Osteocyte (in vitro differentiated cells): ENCODE data around the gene ADGRA3. TPM values are rescaled to one million over a fixed set of nuclear protein-coding genes. Genes with fewer than 3 reads are reported as not detected.

Experiments
- DNase-seq: peaks from one replicate; pipeline ENCODE4 v3.0.0; 2021; ENCODE audit warnings: mixed read lengths; ENCODE audit not compliant: unreplicated experiment; ENCODE audit errors: extremely low spot score
- H3K27ac Mint-ChIP-seq: one replicate; pipeline ENCODE4 v1.8.0; 2021; ENCODE audit warnings: mild to moderate bottlenecking, mixed read lengths; ENCODE audit not compliant: unreplicated experiment
- H3K27me3 Mint-ChIP-seq: one replicate; pipeline ENCODE4 v1.8.0; 2021; ENCODE audit warnings: mixed read lengths; ENCODE audit not compliant: unreplicated experiment
- H3K36me3 Mint-ChIP-seq: one replicate; pipeline ENCODE4 v1.8.0; 2021; ENCODE audit warnings: mixed read lengths; ENCODE audit not compliant: unreplicated experiment
- H3K4me1 Mint-ChIP-seq: one replicate; pipeline ENCODE4 v1.8.0; 2021; ENCODE audit warnings: mixed read lengths; ENCODE audit not compliant: unreplicated experiment
- H3K4me3 Mint-ChIP-seq: one replicate; pipeline ENCODE4 v1.8.0; 2021; ENCODE audit warnings: mild to moderate bottlenecking, moderate library complexity, mixed read lengths; ENCODE audit not compliant: unreplicated experiment
- H3K9me3 Mint-ChIP-seq: one replicate; pipeline ENCODE4 v1.8.0; 2021; ENCODE audit warnings: mixed read lengths; ENCODE audit not compliant: unreplicated experiment
- total RNA-seq: library from RNA; stranded (reverse); gene quantifications from 2 replicates; pipeline ENCODE4 v1.2.1, GENCODE V29; 2021
- TF ChIP-seq, protein P1 (sequence below): fragments of 200-600 bp; sonication (generic); IDR thresholded peaks from 2 replicates; pipeline ENCODE4 v1.5.0; 2021; ENCODE audit warnings: antibody characterized with exemption, mild to moderate bottlenecking, moderate library complexity

Gene ADGRA3
- total RNA-seq, 1 donor from 2014 or later = 32.2 TPM

DNA sequence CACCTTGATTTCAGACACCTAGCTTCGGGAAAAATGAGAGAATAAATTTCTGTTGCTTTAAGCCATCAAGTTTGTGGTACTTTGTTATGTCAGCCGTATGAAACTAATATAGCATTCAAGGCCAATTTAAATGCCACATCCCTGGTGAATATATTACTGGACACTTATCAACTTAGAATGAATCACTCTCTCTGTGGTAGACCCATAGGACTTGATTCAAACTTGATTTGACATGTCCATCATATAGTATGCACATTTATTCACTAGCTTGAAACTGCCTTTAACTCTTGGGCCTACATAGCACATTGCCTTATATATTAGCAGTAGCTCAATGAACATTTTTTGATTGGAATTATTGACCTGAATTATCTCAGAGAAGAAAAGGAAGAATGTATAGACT is 172.3 kb downstream of the ADGRA3 start:
- H3K4me3 Mint-ChIP-seq = no peak overlapping the region
- no peaks in the 10 kb centered on the region for H3K36me3 Mint-ChIP-seq
- no peaks in the 10 kb centered on the region for H3K27me3 Mint-ChIP-seq
- no peaks in the 10 kb centered on the region for H3K9me3 Mint-ChIP-seq
- TF ChIP-seq, protein P1, sequence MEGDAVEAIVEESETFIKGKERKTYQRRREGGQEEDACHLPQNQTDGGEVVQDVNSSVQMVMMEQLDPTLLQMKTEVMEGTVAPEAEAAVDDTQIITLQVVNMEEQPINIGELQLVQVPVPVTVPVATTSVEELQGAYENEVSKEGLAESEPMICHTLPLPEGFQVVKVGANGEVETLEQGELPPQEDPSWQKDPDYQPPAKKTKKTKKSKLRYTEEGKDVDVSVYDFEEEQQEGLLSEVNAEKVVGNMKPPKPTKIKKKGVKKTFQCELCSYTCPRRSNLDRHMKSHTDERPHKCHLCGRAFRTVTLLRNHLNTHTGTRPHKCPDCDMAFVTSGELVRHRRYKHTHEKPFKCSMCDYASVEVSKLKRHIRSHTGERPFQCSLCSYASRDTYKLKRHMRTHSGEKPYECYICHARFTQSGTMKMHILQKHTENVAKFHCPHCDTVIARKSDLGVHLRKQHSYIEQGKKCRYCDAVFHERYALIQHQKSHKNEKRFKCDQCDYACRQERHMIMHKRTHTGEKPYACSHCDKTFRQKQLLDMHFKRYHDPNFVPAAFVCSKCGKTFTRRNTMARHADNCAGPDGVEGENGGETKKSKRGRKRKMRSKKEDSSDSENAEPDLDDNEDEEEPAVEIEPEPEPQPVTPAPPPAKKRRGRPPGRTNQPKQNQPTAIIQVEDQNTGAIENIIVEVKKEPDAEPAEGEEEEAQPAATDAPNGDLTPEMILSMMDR = no peak
- no peak overlapping the region for H3K27ac Mint-ChIP-seq
- no peak for DNase-seq
- no peaks in the 10 kb centered on the region for H3K4me1 Mint-ChIP-seq

DNA sequence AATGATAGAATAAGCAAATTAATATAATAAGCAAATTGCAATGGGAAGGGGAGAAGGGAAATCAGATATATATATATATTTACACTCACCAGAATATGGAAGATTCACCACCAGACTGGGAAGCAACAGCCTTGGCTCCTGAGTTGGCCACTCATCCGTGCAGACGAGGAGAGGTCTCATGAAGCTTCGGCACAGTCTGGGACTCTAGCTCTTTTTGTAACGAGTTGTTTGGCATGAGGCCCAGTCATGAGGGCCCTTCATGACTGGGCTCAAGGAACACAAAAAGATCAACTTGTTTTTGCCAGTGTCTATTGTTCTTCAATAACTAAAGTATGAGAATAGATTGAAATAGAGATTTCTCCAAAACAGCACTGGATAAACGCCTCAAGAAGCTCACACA is 176.4 kb downstream of the ADGRA3 start:
- Mint-ChIP-seq H3K27me3 (no peaks in the 10 kb centered on the region), H3K4me1 (no peaks in the 10 kb centered on the region), H3K4me3 (no peak overlapping the region), H3K9me3 (no peaks in the 10 kb centered on the region), H3K36me3 (no peaks in the 10 kb centered on the region), H3K27ac (no peak overlapping the region)
- DNase-seq = no peak
- TF ChIP-seq, protein P1 = no peak

DNA sequence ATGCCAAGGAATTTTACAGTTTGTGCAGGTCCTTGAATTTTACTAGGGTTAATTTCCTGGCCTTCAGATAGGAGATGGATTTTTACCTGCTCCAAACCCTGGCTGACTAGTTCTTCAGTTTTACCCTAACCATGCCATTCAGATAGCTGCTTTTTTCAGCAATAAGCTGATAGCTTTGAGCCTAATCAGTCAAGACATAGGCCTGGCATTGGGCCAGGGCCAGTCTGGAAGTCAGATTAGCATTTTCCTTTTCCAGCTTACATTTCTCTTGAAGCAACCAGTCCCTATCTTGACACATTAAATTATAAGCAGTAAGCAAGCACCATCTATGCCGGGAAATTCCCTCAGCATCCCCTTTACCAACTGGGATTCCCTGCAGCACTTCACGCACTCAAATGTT is 177.1 kb downstream of the ADGRA3 start:
- Mint-ChIP-seq H3K36me3 (no peaks in the 10 kb centered on the region), H3K9me3 (no peaks in the 10 kb centered on the region), H3K27ac (no peak overlapping the region), H3K27me3 (no peaks in the 10 kb centered on the region), H3K4me1 (no peaks in the 10 kb centered on the region), H3K4me3 (no peak overlapping the region)
- TF ChIP-seq, protein P1 = no peak
- DNase-seq = no peak

Other genes starting within 250 kb of the ADGRA3 start
- not detected in 2 replicates for gene GBA3, start 176.9 kb upstream of the ADGRA3 start, total RNA-seq